NCI-H1092 (cell line): ENCODE data around the gene HPGD.
"Not testable (repeated sequence)": the region's sequence is repeated elsewhere in the genome, so short reads cannot be mapped to it uniquely, and the experiment has no call there.

Experiments used
- DNase-seq: peaks from one replicate; lab custom pipeline; 2025; lab: John Stamatoyannopoulos, UW

HPGD gene

GRCh38 chr4:174524242-174524641 is 2.0 kb upstream of the HPGD start:
- DNase-seq: no peak

GRCh38 chr4:174523025-174523693 is 871 bp upstream of the HPGD start:
- DNase-seq: no peak

- DNase-seq: no peak
Observed at GRCh38 chr4:174521800-174522182, 497 bp downstream of the HPGD start.

GRCh38 chr4:174520660-174521059 is 1.6 kb downstream of the HPGD start:
- DNase-seq: no peak

GRCh38 chr4:174517502-174518445 is 4.5 kb downstream of the HPGD start:
- DNase-seq: no peak

GRCh38 chr4:174516794-174517193 is 5.5 kb downstream of the HPGD start:
- DNase-seq: no peak

- DNase-seq: no peak
Observed at GRCh38 chr4:174516345-174516744, 5.9 kb downstream of the HPGD start.

GRCh38 chr4:174512745-174513144 is 9.5 kb downstream of the HPGD start:
- DNase-seq: no peak

GRCh38 chr4:174505892-174506291 is 16.4 kb downstream of the HPGD start:
- DNase-seq: no peak

- DNase-seq: no peak
Observed at GRCh38 chr4:174505007-174505406, 17.3 kb downstream of the HPGD start.

GRCh38 chr4:174503079-174503715 is 19.1 kb downstream of the HPGD start:
- DNase-seq: no peak

- DNase-seq: no peak
Observed at GRCh38 chr4:174496631-174497432, 25.5 kb downstream of the HPGD start.

- no peak for DNase-seq
Observed at GRCh38 chr4:174495626-174496025, 26.7 kb downstream of the HPGD start.

GRCh38 chr4:174494726-174495125 is 27.6 kb downstream of the HPGD start:
- no peak for DNase-seq

- DNase-seq: no peak
Observed at GRCh38 chr4:174494146-174494545, 28.1 kb downstream of the HPGD start.

GRCh38 chr4:174490451-174490961 is 31.8 kb downstream of the HPGD start:
- DNase-seq: no peak

- not testable (repeated sequence) for DNase-seq
Observed at GRCh38 chr4:174488368-174488767, 33.9 kb downstream of the HPGD start.

GRCh38 chr4:174485025-174485424 is 37.3 kb downstream of the HPGD start:
- no peak for DNase-seq

- no peak for DNase-seq
Observed at GRCh38 chr4:174483792-174484191, 38.5 kb downstream of the HPGD start.

- no peak for DNase-seq
Observed at GRCh38 chr4:174479140-174479539, 43.1 kb downstream of the HPGD start.

- no peak for DNase-seq
Observed at GRCh38 chr4:174475528-174475927, 46.8 kb downstream of the HPGD start.
